PC-9 (cell line): Measurements from ENCODE around the gene SSNA1. TPM values are rescaled to one million over a fixed set of nuclear protein-coding genes. Genes with fewer than 3 reads are reported as not detected.

Experiments
- BruUV-seq: library from RNA; stranded (reverse); fragments of 400-500 nt; replicated peaks from 2 replicates; lab custom pipeline; 2021; lab: Mats Ljungman, UMichigan
- CTCF ChIA-PET: fragments of 300-600 bp; sonication (Branson Sonifier 250); formaldehyde crosslinking; loops from one replicate; lab custom pipeline; 2022; ENCODE audit warnings: antibody characterized with exemption; lab: Charles Lee
- POLR2A ChIA-PET: fragments of 300-600 bp; sonication (Branson Sonifier 250); formaldehyde crosslinking; loops from one replicate; lab custom pipeline; 2022; ENCODE audit warnings: antibody characterized with exemption; ENCODE audit not compliant: unreplicated experiment; lab: Charles Lee
- DNase-seq, 2 experiments: peaks; one replicate each; pipeline versions ENCODE4 v3.0.0 to v3.0.0-alpha.2; 2015 to 2022; ENCODE audit warnings: mixed read lengths in 1 of 2
- H2AFZ ChIP-seq: fragments of 200-600 bp; sonication (generic); 2 replicates; pipeline ENCODE4 v1.8.1; 2017; ENCODE audit warnings: antibody characterized with exemption
- H3F3A ChIP-seq: fragments of 200-600 bp; sonication (generic); 2 replicates; pipeline ENCODE4 v1.8.1; 2017; ENCODE audit warnings: antibody characterized with exemption, mild to moderate bottlenecking, low read depth; ENCODE audit not compliant: insufficient read depth
- H3K27ac ChIP-seq: fragments of 200-600 bp; sonication (generic); 2 replicates; pipeline ENCODE4 v1.6.1; 2016; ENCODE audit warnings: mixed run types
- H3K27me3 ChIP-seq: fragments of 200-600 bp; sonication (generic); 2 replicates; pipeline ENCODE4 v1.6.1; 2016; ENCODE audit warnings: low read depth, mixed run types; ENCODE audit not compliant: insufficient read depth
- H3K36me3 ChIP-seq: fragments of 200-600 bp; sonication (generic); 2 replicates; pipeline ENCODE4 v1.6.1; 2016; ENCODE audit warnings: low read depth, mixed run types
- H3K4me1 ChIP-seq: fragments of 200-600 bp; sonication (generic); replicated peaks from 2 replicates; pipeline ENCODE4 v1.6.1; 2016; ENCODE audit warnings: mixed run types; ENCODE audit not compliant: insufficient read depth
- H3K4me2 ChIP-seq: fragments of 200-600 bp; sonication (generic); 2 replicates; pipeline ENCODE4 v1.6.1; 2017; ENCODE audit warnings: mixed run types
- H3K4me3 ChIP-seq: fragments of 200-600 bp; sonication (generic); 2 replicates; pipeline ENCODE4 v1.6.1; 2016; ENCODE audit warnings: mixed run types
- H3K79me2 ChIP-seq: fragments of 200-600 bp; sonication (generic); 2 replicates; pipeline ENCODE4 v1.6.1; 2017; ENCODE audit warnings: low read depth, mixed run types
- H3K9me2 ChIP-seq: fragments of 200-600 bp; sonication (generic); 2 replicates; pipeline ENCODE4 v1.8.1; 2017; ENCODE audit warnings: mild to moderate bottlenecking; ENCODE audit not compliant: insufficient read depth
- H3K9me3 ChIP-seq: fragments of 200-600 bp; sonication (generic); 2 replicates; pipeline ENCODE4 v1.8.1; 2016; ENCODE audit warnings: low read depth; ENCODE audit not compliant: insufficient read depth
- H4K20me1 ChIP-seq: fragments of 200-600 bp; sonication (generic); 2 replicates; pipeline ENCODE4 v1.8.1; 2017; ENCODE audit not compliant: insufficient read depth
- CTCF ChIP-seq: fragments of 200-600 bp; sonication (generic); conservative IDR thresholded peaks from 2 replicates; pipeline ENCODE4 v1.6.1; 2017; ENCODE audit warnings: mixed run types, antibody characterized with exemption, mild to moderate bottlenecking, moderate library complexity
- EZH2 ChIP-seq: fragments of 200-600 bp; sonication (generic); IDR thresholded peaks from 2 replicates; pipeline ENCODE4 v1.8.0; 2017; ENCODE audit warnings: antibody characterized with exemption, low read depth
- intact Hi-C: fragments of 100-400 bp; cut with micrococcal nuclease; formaldehyde crosslinking; loops from one replicate; pipeline ENCODE4 v1.10.0; 2022; ENCODE audit not compliant: unreplicated experiment
- total RNA-seq: library from RNA; stranded (reverse); gene quantifications from 2 replicates; pipeline ENCODE4 v1.2.3, GENCODE V29; 2021

The SSNA1 gene
- total RNA-seq, 1 experiment from 2014 or later = 98.7 TPM

GRCh38 chr9:137162505-137163364, 25.7 kb upstream of the SSNA1 start:
- Histone ChIP-seq H3K4me1 (no peaks in the 10 kb centered on the region), H2AFZ (no peak overlapping the region), H3K4me2 (no peak overlapping the region), H3K27me3 (no peaks in the 10 kb centered on the region), H3K36me3 (no peaks in the 10 kb centered on the region), H4K20me1 (no peaks in the 10 kb centered on the region), H3K9me2 (no peaks in the 10 kb centered on the region), H3K9me3 (no peaks in the 10 kb centered on the region), H3K79me2 (no peaks in the 10 kb centered on the region), H3K27ac (no peak overlapping the region), H3F3A (0 out of 2 replicates have a peak, but pooled peaks cover 5% of the 10 kb centered on the region), H3K4me3 (no peak overlapping the region)
- no peak for DNase-seq
- TF ChIP-seq EZH2 = no peak
- no peak for TF ChIP-seq CTCF
- no TSS peak for BruUV-seq
- intact Hi-C loops = no loop called here
- POLR2A ChIA-PET = interaction anchor here (0.6 kb wide), 1 partner anchor 26 kb away, joined by 4 read pairs; the partner anchor contains the start of gene SSNA1
- CTCF ChIA-PET = interaction anchor here (0.5 to 1.0 kb wide), 3 partner anchors 26 to 123 kb away, joined by 3 to 4 read pairs (median 4); no protein-coding TSS in a partner anchor

- H3K27me3 ChIP-seq = no peaks in the 10 kb centered on the region
- ChIA-PET CTCF (interaction anchor here (0.5 to 1.0 kb wide), 2 partner anchors 26 to 29 kb away, joined by 3 to 4 read pairs; no protein-coding TSS in a partner anchor), POLR2A (interaction anchor here (0.6 kb wide), 1 partner anchor 26 kb away, joined by 4 read pairs; the partner anchor contains the start of gene SSNA1)
- H3K27ac ChIP-seq = no peak overlapping the region
- no peaks in the 10 kb centered on the region for H3K36me3 ChIP-seq
- 0 out of 2 replicates have a peak, but pooled peaks cover 5% of the 10 kb centered on the region for H3F3A ChIP-seq
- no peak overlapping the region for H3K4me2 ChIP-seq
- TF ChIP-seq CTCF (no peak), EZH2 (no peak)
- no peaks in the 10 kb centered on the region for H3K9me3 ChIP-seq
- H3K79me2 ChIP-seq = no peaks in the 10 kb centered on the region
- H3K4me1 ChIP-seq = no peaks in the 10 kb centered on the region
- no TSS peak for BruUV-seq
- H3K9me2 ChIP-seq = no peaks in the 10 kb centered on the region
- no peak overlapping the region for H3K4me3 ChIP-seq
- H2AFZ ChIP-seq = no peak overlapping the region
- DNase-seq = no peak
- intact Hi-C loops = no loop called here
- no peaks in the 10 kb centered on the region for H4K20me1 ChIP-seq
Observed at GRCh38 chr9:137163365-137163715, 25.1 kb upstream of the SSNA1 start.

- no peak for TF ChIP-seq CTCF
- no peak for TF ChIP-seq EZH2
- intact Hi-C loops = no loop called here
- POLR2A ChIA-PET = no interaction called here
- no peaks in the 10 kb centered on the region for H3K36me3 ChIP-seq
- no peak overlapping the region for H3K27ac ChIP-seq
- no peak overlapping the region for H3K4me2 ChIP-seq
- no peaks in the 10 kb centered on the region for H4K20me1 ChIP-seq
- H3K4me3 ChIP-seq = no peak overlapping the region
- no peaks in the 10 kb centered on the region for H3K4me1 ChIP-seq
- no peak overlapping the region for H2AFZ ChIP-seq
- H3F3A ChIP-seq = 0 out of 2 replicates have a peak, but pooled peaks cover 5% of the 10 kb centered on the region
- no peak for DNase-seq
- no peaks in the 10 kb centered on the region for H3K9me3 ChIP-seq
- H3K9me2 ChIP-seq = no peaks in the 10 kb centered on the region
- no TSS peak for BruUV-seq
- H3K79me2 ChIP-seq = no peaks in the 10 kb centered on the region
- no peaks in the 10 kb centered on the region for H3K27me3 ChIP-seq
- CTCF ChIA-PET = no interaction called here
Observed at GRCh38 chr9:137163805-137164204, 24.7 kb upstream of the SSNA1 start.
